ENCODE results near the gene SNX22.

DNA sequence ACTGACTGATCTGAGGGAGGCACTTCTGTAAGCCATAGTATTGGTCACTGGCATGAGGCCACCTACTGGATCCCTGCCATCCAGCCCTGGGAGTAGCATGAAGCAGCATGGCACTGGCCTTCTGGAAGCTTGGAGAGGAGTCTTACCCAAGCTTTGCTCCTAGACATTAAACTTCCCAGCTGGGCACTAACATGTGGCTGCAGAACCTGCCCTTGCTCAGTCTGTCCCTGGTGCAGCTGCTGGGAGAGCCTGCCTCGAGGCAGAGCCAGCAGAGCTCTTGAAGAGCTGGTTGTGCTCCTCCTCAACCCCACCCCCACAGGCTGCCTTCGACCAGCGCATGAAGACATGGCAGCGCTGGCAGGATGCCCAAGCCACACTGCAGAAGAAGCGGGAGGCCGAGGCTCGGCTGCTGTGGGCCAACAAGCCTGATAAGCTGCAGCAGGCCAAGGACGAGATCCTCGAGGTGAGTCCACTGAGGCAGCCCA, 17.1 kb upstream of the SNX22 start:
- TF ChIP-seq POLR2A (IDR thresholded peaks at IDR 0.05) = no peak
- TF ChIP-seq CTCF (IDR thresholded peaks at IDR 0.05) = no peak

Data from esophagus squamous epithelium (tissue), 4 donors.